WTC11 (cell line): ENCODE results near the gene MAP4K4.

Experiments used
- FOXP1 ChIP-seq: sonication (generic); formaldehyde crosslinking; IDR thresholded peaks from 2 replicates; pipeline ENCODE4 v1.8.0; 2022; ENCODE audit warnings: missing genetic modification reagents, mild to moderate bottlenecking, moderate library complexity, borderline replicate concordance
- IRF2 ChIP-seq: sonication (generic); formaldehyde crosslinking; IDR thresholded peaks from 2 replicates; pipeline ENCODE4 v1.8.0; 2022; ENCODE audit warnings: low read depth, missing genetic modification reagents, borderline replicate concordance
- NR3C1 ChIP-seq: sonication (generic); formaldehyde crosslinking; conservative IDR thresholded peaks from 2 replicates; pipeline ENCODE4 v1.8.1; 2023; ENCODE audit warnings: low read depth, mild to moderate bottlenecking, missing genetic modification reagents
- SOX15 ChIP-seq: fragments of 250-450 bp; sonication (Bioruptor Pico); IDR thresholded peaks from 2 replicates; pipeline ENCODE4 v1.9.0; 2021; ENCODE audit warnings: mild to moderate bottlenecking
- SP1 ChIP-seq: sonication (generic); formaldehyde crosslinking; conservative IDR thresholded peaks from 2 replicates; pipeline ENCODE4 v1.8.1; 2022; ENCODE audit warnings: missing genetic modification reagents
- TEAD4 ChIP-seq: sonication (generic); formaldehyde crosslinking; IDR thresholded peaks from 2 replicates; pipeline ENCODE4 v1.8.0; 2022; ENCODE audit warnings: mild to moderate bottlenecking, missing genetic modification reagents
- ZNF138 ChIP-seq: sonication (generic); formaldehyde crosslinking; conservative IDR thresholded peaks from 2 replicates; pipeline ENCODE4 v1.8.1; 2022; ENCODE audit warnings: mild to moderate bottlenecking, moderate library complexity, missing genetic modification reagents
- TF ChIP-seq, protein P1 (sequence below): fragments of 200-600 bp; IDR thresholded peaks from 2 replicates; pipeline ENCODE4 v1.8.0; 2022; ENCODE audit warnings: antibody characterized with exemption
- TF ChIP-seq, protein P2 (sequence below): sonication (generic); formaldehyde crosslinking; IDR thresholded peaks from 2 replicates; pipeline ENCODE4 v1.8.1; 2023; ENCODE audit warnings: mild to moderate bottlenecking, missing genetic modification reagents, moderate library complexity
- TF ChIP-seq, protein P3 (sequence below): sonication (generic); formaldehyde crosslinking; IDR thresholded peaks from 2 replicates; pipeline ENCODE4 v1.8.1; 2023; ENCODE audit warnings: mild to moderate bottlenecking, moderate library complexity, missing genetic modification reagents
- TF ChIP-seq, protein P4 (sequence below): sonication (generic); formaldehyde crosslinking; IDR thresholded peaks from 2 replicates; pipeline ENCODE4 v1.8.0; 2023; ENCODE audit warnings: missing genetic modification reagents
- TF ChIP-seq, protein P5 (sequence below): sonication (generic); formaldehyde crosslinking; IDR thresholded peaks from 2 replicates; pipeline ENCODE4 v1.8.0; 2023; ENCODE audit warnings: missing genetic modification reagents, mild to moderate bottlenecking, borderline replicate concordance

DNA sequence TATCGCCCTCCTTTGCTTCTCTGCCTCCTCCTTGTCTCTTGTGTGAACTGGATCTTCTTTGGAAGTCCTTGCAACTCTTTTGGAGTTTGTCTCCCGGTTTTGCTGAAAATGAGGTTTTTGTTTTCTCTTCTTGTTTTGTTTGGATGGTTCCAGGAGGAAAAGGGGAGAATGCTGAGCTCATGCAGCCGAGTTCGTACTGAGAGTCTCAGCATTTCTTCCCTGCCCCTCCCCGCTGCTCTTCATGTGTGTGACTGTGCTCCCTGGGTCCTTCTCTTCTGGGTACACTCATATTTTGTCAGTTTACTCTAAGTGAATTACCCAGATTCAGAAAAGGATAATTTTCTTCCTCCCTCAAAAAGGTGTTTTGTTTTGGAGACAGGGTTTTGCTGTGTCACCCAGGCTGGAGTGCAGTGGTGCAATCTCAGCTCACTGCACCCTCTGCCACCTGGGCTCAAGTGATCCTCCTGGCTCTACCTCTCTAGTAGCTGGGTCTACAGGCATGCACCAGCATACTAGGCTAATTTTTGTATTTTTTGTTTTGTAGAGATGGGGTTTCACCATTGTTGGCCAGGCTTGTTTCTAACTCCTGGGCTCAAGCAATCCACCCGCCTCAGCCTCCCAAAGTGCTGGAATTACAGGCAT is 151.4 kb downstream of the MAP4K4 start:
- TF ChIP-seq TEAD4 (no peak), SOX15 (CRISPR knock-in tag) (no peak), NR3C1 (CRISPR knock-in tag) (no peak), ZNF138 (CRISPR knock-in tag) (no peak), FOXP1 (CRISPR knock-in tag) (no peak), IRF2 (CRISPR knock-in tag) (no peak), SP1 (CRISPR knock-in tag) (no peak)
- TF ChIP-seq, protein P1, sequence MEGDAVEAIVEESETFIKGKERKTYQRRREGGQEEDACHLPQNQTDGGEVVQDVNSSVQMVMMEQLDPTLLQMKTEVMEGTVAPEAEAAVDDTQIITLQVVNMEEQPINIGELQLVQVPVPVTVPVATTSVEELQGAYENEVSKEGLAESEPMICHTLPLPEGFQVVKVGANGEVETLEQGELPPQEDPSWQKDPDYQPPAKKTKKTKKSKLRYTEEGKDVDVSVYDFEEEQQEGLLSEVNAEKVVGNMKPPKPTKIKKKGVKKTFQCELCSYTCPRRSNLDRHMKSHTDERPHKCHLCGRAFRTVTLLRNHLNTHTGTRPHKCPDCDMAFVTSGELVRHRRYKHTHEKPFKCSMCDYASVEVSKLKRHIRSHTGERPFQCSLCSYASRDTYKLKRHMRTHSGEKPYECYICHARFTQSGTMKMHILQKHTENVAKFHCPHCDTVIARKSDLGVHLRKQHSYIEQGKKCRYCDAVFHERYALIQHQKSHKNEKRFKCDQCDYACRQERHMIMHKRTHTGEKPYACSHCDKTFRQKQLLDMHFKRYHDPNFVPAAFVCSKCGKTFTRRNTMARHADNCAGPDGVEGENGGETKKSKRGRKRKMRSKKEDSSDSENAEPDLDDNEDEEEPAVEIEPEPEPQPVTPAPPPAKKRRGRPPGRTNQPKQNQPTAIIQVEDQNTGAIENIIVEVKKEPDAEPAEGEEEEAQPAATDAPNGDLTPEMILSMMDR = no peak
- TF ChIP-seq, protein P2, sequence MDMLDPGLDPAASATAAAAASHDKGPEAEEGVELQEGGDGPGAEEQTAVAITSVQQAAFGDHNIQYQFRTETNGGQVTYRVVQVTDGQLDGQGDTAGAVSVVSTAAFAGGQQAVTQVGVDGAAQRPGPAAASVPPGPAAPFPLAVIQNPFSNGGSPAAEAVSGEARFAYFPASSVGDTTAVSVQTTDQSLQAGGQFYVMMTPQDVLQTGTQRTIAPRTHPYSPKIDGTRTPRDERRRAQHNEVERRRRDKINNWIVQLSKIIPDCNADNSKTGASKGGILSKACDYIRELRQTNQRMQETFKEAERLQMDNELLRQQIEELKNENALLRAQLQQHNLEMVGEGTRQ (CRISPR knock-in tag) = no peak
- TF ChIP-seq, protein P3, sequence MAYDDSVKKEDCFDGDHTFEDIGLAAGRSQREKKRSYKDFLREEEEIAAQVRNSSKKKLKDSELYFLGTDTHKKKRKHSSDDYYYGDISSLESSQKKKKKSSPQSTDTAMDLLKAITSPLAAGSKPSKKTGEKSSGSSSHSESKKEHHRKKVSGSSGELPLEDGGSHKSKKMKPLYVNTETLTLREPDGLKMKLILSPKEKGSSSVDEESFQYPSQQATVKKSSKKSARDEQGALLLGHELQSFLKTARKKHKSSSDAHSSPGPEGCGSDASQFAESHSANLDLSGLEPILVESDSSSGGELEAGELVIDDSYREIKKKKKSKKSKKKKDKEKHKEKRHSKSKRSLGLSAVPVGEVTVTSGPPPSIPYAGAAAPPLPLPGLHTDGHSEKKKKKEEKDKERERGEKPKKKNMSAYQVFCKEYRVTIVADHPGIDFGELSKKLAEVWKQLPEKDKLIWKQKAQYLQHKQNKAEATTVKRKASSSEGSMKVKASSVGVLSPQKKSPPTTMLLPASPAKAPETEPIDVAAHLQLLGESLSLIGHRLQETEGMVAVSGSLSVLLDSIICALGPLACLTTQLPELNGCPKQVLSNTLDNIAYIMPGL (CRISPR knock-in tag) = no peak
- TF ChIP-seq, protein P4, sequence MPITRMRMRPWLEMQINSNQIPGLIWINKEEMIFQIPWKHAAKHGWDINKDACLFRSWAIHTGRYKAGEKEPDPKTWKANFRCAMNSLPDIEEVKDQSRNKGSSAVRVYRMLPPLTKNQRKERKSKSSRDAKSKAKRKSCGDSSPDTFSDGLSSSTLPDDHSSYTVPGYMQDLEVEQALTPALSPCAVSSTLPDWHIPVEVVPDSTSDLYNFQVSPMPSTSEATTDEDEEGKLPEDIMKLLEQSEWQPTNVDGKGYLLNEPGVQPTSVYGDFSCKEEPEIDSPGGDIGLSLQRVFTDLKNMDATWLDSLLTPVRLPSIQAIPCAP = no peak
- TF ChIP-seq, protein P5, sequence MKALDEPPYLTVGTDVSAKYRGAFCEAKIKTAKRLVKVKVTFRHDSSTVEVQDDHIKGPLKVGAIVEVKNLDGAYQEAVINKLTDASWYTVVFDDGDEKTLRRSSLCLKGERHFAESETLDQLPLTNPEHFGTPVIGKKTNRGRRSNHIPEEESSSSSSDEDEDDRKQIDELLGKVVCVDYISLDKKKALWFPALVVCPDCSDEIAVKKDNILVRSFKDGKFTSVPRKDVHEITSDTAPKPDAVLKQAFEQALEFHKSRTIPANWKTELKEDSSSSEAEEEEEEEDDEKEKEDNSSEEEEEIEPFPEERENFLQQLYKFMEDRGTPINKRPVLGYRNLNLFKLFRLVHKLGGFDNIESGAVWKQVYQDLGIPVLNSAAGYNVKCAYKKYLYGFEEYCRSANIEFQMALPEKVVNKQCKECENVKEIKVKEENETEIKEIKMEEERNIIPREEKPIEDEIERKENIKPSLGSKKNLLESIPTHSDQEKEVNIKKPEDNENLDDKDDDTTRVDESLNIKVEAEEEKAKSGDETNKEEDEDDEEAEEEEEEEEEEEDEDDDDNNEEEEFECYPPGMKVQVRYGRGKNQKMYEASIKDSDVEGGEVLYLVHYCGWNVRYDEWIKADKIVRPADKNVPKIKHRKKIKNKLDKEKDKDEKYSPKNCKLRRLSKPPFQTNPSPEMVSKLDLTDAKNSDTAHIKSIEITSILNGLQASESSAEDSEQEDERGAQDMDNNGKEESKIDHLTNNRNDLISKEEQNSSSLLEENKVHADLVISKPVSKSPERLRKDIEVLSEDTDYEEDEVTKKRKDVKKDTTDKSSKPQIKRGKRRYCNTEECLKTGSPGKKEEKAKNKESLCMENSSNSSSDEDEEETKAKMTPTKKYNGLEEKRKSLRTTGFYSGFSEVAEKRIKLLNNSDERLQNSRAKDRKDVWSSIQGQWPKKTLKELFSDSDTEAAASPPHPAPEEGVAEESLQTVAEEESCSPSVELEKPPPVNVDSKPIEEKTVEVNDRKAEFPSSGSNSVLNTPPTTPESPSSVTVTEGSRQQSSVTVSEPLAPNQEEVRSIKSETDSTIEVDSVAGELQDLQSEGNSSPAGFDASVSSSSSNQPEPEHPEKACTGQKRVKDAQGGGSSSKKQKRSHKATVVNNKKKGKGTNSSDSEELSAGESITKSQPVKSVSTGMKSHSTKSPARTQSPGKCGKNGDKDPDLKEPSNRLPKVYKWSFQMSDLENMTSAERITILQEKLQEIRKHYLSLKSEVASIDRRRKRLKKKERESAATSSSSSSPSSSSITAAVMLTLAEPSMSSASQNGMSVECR (CRISPR knock-in tag) = no peak
